ENCODE measurements around the gene ELL2.
"Not testable (repeated sequence)": the region's sequence is repeated elsewhere in the genome, so short reads cannot be mapped to it uniquely, and the experiment has no call there.

ELL2 gene

DNA sequence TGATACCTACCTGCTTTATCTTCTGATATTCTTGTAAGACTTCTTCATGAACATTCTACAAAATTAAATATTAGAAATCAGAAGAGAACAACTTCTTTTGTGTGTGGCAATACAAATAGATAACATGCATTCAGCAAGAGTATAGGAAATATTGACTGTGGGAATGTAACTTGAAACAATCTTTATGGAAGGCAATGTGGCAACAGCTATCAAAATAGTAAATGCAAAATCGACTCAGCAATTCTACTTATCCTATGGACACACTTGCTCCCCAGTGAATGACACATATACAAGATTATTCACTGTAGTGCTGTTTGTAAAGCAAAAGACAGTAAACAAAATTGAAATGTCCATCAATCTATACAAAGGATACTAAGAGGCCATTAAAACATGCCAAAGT, 72.6 kb downstream of the ELL2 start:
- intact Hi-C loops (cut with DNase I) = no loop called here
- no peak for DNase-seq

DNA sequence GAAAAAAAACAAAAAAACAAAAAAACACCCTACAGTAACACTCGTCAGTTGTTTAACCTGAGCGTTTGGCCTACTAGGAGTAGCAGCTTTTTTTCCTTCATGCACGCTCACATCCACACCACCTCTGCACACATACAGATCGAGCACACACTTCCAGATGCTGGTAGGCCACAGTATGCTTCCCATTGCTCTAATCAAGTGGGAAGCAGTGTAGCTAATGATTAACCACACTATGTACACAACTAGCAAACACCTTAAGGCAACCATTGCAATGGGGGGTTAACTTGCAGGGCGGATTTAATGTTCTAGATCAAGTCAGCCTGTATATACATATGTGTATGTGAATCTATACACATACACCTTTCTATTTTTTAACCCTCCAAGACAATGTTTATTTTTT, 73.7 kb downstream of the ELL2 start:
- intact Hi-C loops (cut with DNase I) = no loop called here
- no peak for DNase-seq

DNA sequence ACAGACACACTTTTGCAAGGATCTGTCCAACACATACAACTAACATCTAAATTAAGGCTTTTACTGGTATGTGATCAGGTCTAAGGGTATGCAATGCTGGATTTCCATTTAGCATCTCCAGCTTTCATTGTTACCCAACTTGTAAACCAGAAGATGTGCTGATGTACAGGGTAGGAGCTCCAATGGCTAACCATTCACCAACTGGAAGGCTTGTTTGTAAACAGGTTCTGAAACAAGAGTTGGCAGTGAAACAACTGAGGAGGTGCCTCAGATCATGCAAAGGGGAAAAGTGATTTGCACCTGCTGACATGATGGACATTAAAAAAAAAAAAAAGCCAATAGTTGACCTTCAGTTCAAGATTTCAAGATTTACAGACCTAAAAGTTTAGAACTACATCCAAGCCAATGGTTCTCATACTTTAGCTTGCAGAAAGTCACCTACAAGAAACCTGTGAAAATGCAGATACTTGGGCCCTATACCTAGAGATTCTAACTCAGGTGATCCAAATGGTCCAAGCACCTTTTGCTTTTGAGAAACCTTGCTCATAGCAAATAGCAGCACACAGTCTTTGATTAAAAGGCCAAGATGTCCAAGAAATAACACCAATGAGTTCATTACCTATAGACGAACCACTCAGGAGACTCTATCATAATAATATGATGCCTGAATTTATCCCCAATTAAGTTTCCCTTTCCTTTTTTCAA, 75.2 kb downstream of the ELL2 start:
- intact Hi-C loops (cut with DNase I) = no loop called here
- no peak for DNase-seq

DNA sequence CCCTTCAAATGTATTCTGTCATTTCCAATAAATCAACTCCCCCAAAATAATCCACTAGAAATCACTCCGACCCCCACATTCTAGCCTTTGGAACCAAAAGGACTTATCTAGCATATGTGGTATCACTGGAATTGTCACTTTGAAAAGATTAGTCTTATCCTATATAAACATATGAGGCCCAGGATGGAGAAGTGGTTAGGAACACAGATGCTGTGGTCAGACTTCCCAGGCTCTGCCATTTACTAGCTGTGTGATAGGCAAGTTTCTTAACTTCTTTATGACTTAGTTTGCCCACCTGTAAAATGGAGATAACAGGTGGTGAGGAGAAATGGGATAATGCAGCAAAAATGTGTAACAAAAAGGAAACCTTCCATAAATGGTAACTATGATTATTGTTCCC, 77.1 kb downstream of the ELL2 start:
- intact Hi-C loops (cut with DNase I) = no loop called here
- no peak for DNase-seq

DNA sequence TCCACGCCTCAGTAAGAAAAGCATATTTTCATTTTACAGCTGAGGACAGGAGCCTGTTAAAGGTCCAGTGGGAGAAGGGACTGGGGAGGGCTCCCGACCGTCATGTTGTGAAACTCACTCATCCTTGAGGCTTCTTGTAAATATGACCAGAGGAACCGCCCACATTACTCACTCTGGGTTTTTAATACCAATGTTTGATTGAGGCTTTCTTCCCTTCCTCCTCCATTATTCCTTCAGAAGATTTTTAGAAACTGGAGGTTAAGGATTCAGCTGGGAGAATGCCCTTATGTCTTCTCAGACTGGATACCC, 77.7 kb downstream of the ELL2 start:
- DNase-seq = no peak
- intact Hi-C loops (cut with DNase I) = no loop called here

DNA sequence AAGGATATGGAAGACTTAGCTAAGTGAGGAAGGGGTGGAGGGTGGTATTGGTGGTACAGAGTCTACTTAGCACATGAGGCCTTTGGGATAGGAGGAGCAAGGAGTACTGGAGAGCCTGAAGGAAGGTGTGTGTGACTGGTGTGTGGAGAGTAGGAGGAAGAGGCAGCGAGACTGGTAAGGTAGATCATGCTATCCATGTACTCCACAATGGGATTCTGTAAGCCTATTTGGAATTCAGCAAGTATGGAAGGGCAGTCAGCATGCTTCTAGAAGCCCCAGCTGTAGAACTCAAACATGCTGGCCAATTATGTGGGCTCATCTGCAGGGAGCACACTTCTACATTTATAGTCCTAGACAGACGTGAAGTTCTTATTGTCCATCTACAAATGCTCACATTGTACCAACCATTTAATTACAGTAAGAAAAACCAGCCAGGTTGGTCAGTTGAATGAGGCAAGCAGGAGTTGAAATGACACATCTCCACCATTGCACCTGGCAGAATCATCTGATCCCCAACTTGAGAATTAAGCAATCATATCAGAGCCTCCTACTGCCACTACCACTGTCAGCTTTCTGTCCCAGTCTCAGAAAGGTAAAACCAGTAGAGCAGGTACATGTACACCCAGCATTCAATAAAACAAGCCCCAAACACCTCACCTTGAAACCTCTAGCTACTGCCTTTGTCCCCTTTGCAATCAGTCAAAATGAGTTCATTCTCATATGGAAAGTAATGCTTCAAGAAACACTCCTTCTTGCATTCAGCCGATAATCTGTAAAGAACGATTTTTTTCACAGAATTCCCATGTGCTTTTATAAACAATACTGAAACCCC, 78.2 kb downstream of the ELL2 start:
- intact Hi-C loops (cut with DNase I) = no loop called here
- no peak for DNase-seq

DNA sequence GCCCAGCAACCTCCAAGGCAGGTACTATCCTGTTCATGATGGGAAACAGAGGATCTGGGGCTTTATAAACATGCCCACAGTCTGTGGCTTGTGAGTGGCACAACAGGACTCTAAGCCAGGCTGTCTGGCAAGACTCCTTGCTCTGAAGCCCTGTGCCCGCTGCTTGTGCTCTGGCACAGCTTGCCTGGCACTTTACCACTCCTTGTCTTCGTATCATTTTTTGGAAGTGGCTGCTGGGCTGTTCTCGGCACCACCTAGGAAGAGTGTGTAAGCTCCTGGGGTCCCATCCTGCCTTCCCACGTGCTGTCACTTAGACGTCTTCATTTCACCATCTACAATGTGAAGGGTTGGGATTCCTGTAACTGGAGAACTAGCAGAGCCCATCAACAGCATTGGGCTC, 79.8 kb downstream of the ELL2 start:
- intact Hi-C loops (cut with DNase I) = no loop called here
- DNase-seq = peak in 2 of 10 donors; percentile 36 to 82

DNA sequence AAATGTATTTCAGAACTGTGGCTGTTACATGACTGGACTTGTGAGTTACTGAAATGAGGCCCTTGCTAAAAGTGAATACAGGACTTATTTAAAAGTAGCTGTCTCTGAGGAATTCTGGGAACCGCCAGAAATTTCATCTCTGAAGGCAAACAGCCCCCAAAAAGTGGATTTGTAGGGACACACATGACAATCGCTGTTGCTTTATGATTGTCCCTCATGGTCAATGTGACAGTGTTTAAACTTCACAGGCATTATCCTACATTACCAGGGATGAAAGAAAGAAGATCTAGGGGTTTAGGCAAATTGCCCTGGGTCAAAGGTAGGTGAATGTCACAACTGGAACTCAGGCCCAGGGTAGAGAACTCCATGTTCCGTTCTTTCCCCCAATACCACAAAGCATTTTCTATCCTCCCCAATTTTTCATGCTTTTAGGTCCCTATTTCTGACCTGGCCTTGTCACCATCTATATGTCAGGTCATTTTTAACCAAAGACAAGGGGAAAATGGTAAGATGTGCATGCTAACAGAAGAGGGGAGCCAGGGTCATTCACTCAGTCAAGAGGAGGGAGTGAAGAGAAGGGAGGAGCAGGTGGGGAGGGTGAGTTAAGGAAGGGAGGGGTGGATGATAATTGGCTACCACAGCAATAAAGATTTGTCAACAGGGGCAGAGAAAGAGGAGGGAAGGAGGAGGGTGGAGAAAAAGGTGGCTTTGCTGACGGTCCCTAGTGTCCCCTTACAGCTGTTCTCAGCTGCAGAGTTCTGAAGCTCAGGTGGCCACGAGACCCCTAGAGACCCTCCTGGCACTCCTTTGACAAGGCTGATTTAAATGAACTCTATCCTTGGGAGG, 81.3 kb downstream of the ELL2 start:
- DNase-seq = no peak
- intact Hi-C loops (cut with DNase I) = no loop called here

DNA sequence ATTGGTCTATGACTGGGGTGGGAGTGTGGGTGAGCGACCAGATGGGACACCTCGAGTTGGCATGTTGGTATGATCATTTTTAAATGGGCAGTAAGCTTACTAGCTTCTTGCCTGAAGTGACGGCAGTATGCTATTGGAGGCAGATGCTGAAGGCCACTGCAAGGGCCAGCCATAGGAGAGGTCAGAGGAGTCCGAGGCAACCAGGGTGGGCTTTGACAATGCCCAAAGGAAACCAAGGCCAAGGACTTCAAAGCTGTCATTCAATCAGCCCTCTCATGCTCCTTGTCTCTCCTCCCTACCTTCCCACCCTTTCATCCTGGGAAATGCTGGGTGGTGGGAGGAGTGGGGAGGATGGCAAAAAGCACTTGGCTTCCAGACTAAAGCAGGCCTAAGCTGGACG, 82.0 kb downstream of the ELL2 start:
- DNase-seq = no peak
- intact Hi-C loops (cut with DNase I) = no loop called here

DNA sequence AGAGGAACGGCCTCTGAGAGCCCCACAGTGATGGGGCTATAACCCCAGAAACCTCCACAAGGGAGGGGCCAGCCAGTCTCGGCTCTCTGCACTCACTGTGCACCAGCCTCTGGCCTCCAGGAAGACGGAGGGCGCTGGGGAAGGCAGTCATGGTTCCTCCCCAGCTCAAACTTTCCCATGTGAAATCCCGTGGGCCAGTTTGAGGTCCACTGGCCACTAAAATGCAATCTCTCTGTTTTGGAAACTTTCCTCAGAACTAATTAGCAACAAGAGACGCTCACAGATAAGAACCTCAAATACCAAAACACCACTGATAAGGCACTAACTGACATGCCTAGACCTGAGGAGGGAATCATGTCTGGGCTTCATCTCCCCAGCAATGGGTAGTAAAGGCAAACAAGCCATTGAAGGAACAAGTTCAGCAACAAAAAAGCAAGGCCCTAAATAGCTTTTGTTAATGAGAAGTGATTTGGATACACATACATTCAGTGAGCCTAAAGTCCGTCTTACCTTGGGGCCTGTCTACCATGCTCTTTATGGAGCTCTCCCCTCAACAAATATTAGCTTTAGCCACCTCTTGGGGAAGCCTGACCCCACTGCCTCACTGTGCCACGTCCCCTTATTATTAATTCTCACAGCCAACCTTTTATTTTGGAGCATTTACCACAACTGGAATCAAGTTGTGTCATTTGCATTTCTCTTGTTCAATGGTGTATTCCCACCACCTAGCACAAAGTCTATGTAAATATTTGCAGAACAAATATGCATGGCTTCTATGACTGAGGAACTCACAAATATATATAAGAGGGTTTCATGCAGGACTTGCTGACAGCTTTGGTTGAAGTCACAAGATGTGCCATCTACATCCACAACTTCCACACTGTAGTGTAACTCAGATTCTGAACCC, 83.0 kb downstream of the ELL2 start:
- intact Hi-C loops (cut with DNase I) = no loop called here
- DNase-seq = no peak

DNA sequence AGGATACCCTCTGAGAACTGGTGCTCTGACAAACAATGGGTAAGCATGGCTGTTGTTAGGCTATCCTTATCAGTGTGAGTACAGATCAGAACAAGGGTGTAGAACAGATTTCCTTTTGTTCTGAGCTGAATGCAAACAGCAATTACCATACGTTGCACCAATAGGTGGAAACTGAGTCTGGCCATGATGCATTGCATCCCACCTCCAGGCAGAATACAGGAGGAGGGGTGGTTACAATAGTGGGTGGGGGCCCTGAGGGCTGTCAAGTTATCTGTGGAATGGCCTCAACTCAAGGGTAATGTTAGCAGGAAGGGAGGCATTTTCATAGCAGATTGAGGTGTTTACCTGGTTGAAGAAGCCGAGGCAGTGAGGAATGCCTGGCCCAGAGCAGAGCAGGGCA, 84.9 kb downstream of the ELL2 start:
- no peak for DNase-seq
- intact Hi-C loops (cut with DNase I) = no loop called here

DNA sequence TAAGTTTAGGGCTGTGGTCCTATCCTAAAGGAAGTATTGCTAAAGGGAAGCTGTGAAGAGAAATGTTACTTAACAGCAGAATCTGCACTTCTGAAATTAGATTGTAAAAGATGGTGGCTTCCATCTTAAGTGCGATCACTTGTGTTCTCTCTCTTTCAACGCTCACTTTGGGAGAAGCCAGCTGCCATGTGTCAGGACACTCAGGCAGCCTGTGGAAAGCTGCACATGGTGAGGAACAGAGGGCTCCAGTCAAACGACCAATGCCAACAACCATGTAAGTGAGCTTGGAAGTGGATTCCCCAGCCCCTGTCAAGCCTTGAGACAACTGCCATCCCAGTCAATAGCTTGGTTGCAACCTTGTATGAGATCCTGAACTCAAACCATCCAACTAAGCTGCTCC, 87.4 kb downstream of the ELL2 start:
- no peak for DNase-seq
- intact Hi-C loops (cut with DNase I) = no loop called here

DNA sequence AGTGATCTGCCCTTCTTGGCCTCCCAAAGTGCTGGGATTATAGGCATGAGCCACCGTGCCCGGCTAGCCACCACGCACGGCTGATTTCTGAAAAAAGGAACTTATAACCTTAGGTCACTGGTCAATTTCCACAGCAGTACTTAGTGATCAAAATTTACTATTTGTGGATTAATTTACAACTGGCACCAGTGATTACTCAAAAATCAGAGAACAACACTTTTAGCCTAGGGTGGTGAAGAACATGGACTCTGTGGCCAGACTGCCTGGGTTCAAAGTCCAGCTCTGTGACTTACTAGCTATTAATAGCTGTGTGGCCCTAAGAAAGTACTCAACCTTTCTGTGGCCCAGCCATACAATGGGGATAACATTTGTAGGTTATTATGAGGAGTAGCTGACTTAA, 88.3 kb downstream of the ELL2 start:
- intact Hi-C loops (cut with DNase I) = no loop called here
- DNase-seq = no peak

DNA sequence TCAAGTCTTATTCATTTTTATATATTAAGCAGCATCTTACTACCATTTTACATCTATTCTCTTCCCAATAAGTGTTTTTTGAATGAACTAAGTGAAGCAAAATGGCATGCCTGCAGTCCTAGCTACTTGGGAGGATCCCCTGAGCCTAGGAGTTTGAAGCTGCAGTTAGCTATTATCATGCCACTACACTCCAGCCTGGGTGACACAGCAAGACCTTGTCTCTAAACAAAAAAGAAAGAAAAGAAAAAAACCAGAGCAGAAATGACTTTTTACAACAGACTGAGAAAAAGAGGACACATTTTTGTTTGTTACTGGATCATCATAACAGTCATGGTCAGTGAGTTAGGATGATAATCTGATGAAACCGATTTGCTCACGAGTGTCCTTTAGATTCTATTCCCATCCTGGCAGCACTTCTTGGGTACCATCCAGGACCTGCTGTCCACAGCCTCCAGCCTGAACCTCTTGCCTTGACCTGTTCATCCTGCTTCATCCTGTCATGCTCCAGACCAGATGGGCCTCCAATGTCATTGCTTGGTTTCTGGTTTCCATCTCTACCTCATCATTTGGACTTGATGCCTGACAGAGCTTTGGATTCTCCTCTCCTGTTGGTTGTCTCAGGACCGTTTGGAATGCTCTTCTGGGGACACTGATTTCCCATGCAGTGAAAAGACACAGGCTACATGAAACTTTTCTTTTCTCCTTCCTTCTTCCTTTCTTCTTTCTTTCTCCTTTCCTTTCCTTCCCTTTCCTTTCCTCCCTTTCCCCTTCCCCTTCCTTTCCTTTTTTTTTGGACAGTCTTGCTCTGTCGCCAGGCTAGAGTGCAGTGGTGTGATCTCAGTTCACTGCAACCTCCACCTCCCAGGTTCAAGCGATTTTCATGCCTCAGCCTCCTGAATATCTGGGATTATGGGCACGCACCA, 89.0 kb downstream of the ELL2 start:
- DNase-seq = no peak
- intact Hi-C loops (cut with DNase I) = no loop called here

DNA sequence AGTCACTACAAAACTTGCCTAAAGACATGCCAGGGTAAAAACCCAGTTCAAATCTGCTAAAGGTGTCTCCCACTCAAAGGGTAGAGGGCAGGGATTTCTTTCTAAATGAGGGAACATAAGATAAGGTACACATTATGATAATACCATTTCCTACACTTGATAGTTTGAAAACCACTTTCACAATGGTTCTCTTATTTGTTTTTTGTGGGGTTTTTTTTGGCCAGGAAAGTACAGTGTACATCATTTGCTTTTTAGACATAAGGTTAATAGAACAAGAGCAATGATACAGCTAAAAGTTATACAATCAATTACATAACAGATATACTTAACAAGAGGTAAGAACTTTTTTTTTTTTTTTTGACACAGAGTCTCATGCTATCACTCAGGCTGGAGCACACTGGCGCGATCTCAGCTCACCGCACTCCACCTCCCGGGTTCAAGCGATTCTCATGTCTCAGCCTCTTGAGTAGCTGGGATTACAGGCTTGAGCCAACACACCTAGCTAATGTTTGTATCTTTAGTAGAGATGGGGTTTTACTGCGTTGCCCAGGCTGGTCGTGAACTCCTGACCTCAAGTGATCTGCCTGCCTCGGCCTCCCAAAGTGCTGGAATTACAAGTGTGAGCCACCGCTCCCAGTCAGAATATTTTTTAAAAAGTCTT, 90.4 kb downstream of the ELL2 start:
- no peak for DNase-seq
- intact Hi-C loops (cut with DNase I) = no loop called here

DNA sequence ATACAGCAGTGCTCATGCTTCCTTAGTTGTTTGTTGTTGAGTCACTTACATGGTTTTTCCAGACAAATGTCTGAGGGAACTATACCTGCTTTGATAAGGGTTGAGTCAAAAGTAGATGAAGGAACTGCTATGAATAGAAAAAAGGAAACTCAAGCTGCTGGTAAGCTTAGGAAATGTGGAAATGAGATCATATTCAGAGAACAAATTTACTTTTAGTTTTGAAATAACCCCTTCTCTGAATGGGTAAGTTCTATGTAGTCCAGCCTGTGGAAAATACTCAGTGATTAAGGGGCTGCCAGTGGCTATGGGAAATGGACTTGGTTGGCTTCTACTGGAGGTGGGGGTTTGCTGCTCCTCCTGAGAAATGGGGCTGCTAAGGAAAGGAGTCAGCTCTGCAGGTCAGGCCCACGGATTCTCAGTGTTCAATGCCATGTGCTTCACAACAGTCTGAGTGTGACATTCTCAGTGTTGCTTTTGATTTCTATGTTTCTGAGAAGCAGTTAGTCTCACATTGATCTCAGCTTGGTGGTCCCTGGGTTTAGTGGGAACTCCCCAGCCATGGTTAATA, 91.5 kb downstream of the ELL2 start:
- intact Hi-C loops (cut with DNase I) = no loop called here
- no peak for DNase-seq

DNA sequence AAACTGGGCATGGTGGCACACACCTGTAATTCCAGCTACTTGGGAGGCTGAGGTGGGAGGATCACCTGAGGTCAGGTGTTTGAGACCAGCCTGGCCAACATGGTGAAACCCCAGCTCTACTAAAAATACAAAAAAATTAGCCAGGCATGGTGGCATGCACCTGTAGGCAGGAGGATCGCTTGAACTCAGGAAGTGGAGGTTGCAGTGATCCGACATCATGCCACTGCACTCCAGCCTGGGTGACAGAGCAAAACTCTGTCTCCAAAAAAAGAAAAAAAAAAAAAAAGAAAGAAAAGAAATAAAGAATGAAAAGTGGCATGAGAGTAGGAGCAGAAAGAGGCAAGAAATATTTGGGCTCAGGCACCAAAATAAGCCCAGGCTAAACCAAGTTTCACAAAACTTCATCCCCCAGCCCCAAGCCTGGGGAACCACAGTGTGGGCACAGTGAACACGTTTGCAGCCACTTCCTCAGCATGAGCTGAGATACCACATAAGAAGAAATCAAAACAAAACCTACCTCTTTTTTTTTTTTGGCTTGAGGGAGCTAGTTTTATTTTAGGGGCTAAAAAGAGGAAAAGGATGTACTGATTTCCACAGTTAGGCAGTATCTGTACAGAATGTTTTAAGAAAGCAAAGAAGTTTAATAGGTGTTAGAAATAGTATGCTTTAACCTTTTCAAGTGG, 92.3 kb downstream of the ELL2 start:
- intact Hi-C loops (cut with DNase I); DNase-seq: not testable (repeated sequence)

DNA sequence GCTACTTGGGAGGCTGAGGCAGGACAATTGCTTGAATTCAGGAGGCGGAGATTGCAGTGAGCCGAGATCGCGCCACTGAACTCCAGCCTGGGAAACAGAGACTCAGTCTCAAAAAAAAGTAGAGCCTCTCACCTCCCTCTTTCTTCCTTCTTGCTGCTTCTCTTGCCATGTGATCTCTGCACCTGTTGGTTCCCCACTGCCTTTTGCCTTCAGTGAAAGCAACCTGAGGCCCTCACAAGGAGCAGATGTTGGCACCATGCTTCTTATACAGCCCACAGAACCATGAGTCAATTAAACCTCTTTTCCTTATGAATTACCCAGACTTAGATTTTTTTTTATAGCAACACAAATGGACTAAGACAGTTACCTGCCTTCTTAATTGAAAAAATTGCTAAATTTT, 93.5 kb downstream of the ELL2 start:
- no peak for DNase-seq
- intact Hi-C loops (cut with DNase I) = no loop called here
